ENCODE measurements around the gene HIF3A.
"Not testable (repeated sequence)": the region's sequence is repeated elsewhere in the genome, so short reads cannot be mapped to it uniquely, and the experiment has no call there.

- TF ChIP-seq CEBPZ (IDR thresholded peaks at IDR 0.05; ENCODE audit: borderline replicate concordance, low read depth, low read length); ZFP30 (CRISPR knock-in tag; IDR thresholded peaks at IDR 0.05; ENCODE audit: borderline replicate concordance); BRCA1 (IDR thresholded peaks at IDR 0.05); BRCA1 (CRISPR knock-in tag; IDR thresholded peaks at IDR 0.05); NR2C1 (IDR thresholded peaks at IDR 0.05); NR2C1 (tag; IDR thresholded peaks at IDR 0.05); NKRF (IDR thresholded peaks at IDR 0.05; ENCODE audit: borderline replicate concordance); ZZZ3 (IDR thresholded peaks at IDR 0.05): not testable (repeated sequence)
Observed at GRCh38 chr19:46264801-46265200, 32.0 kb upstream of the HIF3A start.
